ENCODE data around the gene PPP2R3A. TPM values are rescaled to one million over a fixed set of nuclear protein-coding genes. Genes with fewer than 3 reads are reported as not detected.
A peak's percentile ranks its signal among the peaks of the same experiment; 100 is the strongest.
"Not testable (repeated sequence)": the region's sequence is repeated elsewhere in the genome, so short reads cannot be mapped to it uniquely, and the experiment has no call there.

Gene PPP2R3A
- total RNA-seq, 1 donor from 2014 or later: 9.0 TPM

- no peaks in the 10 kb centered on the region for H3K9me3 ChIP-seq
- H3K27me3 ChIP-seq (ENCODE audit: low read depth): no peaks in the 10 kb centered on the region
- H3K4me1 ChIP-seq: no peaks in the 10 kb centered on the region
- no peak overlapping the region for H3K4me3 ChIP-seq
- peaks cover 12% of the 10 kb centered on the region for H3K36me3 ChIP-seq
- H3K27ac ChIP-seq: no peak overlapping the region
- DNase-seq: no peak
- no peak for ATAC-seq
- TF ChIP-seq CTCF (IDR thresholded peaks at IDR 0.05): peak; percentile 62
- intact Hi-C loops (cut with DNase I): loop anchor here (10.0 kb wide), 1 partner anchor 936 kb away; no protein-coding TSS in a partner anchor
Measured at GRCh38 chr3:136078421-136079364, 113.2 kb downstream of the PPP2R3A start.

- H3K36me3 ChIP-seq: peaks cover 12% of the 10 kb centered on the region
- intact Hi-C loops (cut with DNase I); H3K27ac ChIP-seq; DNase-seq; ATAC-seq; H3K27me3 ChIP-seq (ENCODE audit: low read depth); H3K4me1 ChIP-seq; H3K4me3 ChIP-seq; H3K9me3 ChIP-seq: not testable (repeated sequence)
Measured at GRCh38 chr3:136083641-136084382, 118.3 kb downstream of the PPP2R3A start.

- intact Hi-C loops (cut with DNase I); DNase-seq; H3K4me3 ChIP-seq; ATAC-seq; H3K9me3 ChIP-seq; H3K27me3 ChIP-seq (ENCODE audit: low read depth); H3K27ac ChIP-seq; H3K4me1 ChIP-seq: not testable (repeated sequence)
- peaks cover 12% of the 10 kb centered on the region for H3K36me3 ChIP-seq
Measured at GRCh38 chr3:136085067-136085466, 119.5 kb downstream of the PPP2R3A start.

GRCh38 chr3:136093771-136094170 is 128.2 kb downstream of the PPP2R3A start:
- DNase-seq: no peak
- Histone ChIP-seq H3K36me3 (no peaks in the 10 kb centered on the region), H3K4me3 (no peak overlapping the region), H3K27ac (no peak overlapping the region), H3K9me3 (no peaks in the 10 kb centered on the region), H3K27me3 (ENCODE audit: low read depth) (no peaks in the 10 kb centered on the region), H3K4me1 (no peaks in the 10 kb centered on the region)
- TF ChIP-seq CTCF (IDR thresholded peaks at IDR 0.05): no peak
- intact Hi-C loops (cut with DNase I): no loop called here
- no peak for ATAC-seq

GRCh38 chr3:136105044-136105443 is 139.5 kb downstream of the PPP2R3A start:
- Histone ChIP-seq H3K27ac (no peak overlapping the region), H3K4me1 (no peaks in the 10 kb centered on the region), H3K9me3 (no peaks in the 10 kb centered on the region), H3K4me3 (no peak overlapping the region), H3K27me3 (ENCODE audit: low read depth) (no peaks in the 10 kb centered on the region), H3K36me3 (no peaks in the 10 kb centered on the region)
- TF ChIP-seq CTCF (IDR thresholded peaks at IDR 0.05): no peak
- ATAC-seq (no peak), DNase-seq (no peak)
- intact Hi-C loops (cut with DNase I): no loop called here

GRCh38 chr3:136106101-136106500 is 140.6 kb downstream of the PPP2R3A start:
- Histone ChIP-seq H3K27ac (no peak overlapping the region), H3K4me3 (no peak overlapping the region), H3K36me3 (no peaks in the 10 kb centered on the region), H3K4me1 (no peaks in the 10 kb centered on the region), H3K9me3 (no peaks in the 10 kb centered on the region), H3K27me3 (ENCODE audit: low read depth) (no peaks in the 10 kb centered on the region)
- DNase-seq: no peak
- intact Hi-C loops (cut with DNase I): no loop called here
- no peak for ATAC-seq
- no peak for TF ChIP-seq CTCF (IDR thresholded peaks at IDR 0.05)
